ENCODE results near the gene IFITM10. TPM values are rescaled to one million over a fixed set of nuclear protein-coding genes. Genes with fewer than 3 reads are reported as not detected.

The IFITM10 gene
- total RNA-seq, 4 donors from 2014 or later, result 0.88 to 5.0 (median 3.4) TPM

DNA sequence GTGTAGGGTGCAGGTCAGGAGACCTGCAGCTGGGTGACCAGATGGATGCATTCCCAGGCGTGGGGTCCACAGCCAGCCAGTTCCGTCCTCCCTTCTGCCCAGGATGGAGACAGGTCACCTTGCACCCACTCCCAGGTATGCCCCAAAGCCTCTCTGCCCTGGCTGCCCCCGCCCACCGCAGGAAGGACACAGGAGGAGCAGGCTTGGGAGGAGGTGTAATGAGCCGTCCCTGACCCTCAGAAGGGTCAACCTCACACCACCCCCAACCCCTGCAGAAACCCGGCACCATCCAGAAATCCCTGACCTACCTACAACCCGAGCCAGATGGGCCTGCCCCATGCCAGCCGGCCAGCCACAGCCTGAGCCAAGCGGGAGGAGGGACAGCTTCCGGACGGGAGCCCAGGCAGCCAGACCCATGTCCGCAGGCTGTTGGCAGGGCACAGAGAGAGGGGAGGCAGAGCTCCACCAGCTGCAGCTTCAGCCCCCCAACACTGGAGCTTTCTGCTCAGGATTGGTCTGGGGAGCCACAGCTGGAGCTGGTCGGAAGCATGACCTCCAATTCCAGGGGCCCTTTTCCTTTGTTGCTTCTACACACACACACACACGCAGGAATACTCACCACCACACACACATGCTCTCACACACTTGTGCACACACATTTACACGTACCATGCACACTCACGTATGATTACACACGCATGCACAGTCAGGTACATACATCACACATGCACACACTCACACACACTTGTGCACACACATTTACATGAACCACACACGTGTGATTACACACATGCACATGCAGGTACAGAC lies 5.3 kb downstream of the IFITM10 start:
- peak in 2 of 3 donors; percentile 40 to 45 for DNase-seq
- H3K27me3 ChIP-seq, result peaks cover 0 to 3% of the 10 kb centered on the region in 2 donors
- TF ChIP-seq, protein P1, sequence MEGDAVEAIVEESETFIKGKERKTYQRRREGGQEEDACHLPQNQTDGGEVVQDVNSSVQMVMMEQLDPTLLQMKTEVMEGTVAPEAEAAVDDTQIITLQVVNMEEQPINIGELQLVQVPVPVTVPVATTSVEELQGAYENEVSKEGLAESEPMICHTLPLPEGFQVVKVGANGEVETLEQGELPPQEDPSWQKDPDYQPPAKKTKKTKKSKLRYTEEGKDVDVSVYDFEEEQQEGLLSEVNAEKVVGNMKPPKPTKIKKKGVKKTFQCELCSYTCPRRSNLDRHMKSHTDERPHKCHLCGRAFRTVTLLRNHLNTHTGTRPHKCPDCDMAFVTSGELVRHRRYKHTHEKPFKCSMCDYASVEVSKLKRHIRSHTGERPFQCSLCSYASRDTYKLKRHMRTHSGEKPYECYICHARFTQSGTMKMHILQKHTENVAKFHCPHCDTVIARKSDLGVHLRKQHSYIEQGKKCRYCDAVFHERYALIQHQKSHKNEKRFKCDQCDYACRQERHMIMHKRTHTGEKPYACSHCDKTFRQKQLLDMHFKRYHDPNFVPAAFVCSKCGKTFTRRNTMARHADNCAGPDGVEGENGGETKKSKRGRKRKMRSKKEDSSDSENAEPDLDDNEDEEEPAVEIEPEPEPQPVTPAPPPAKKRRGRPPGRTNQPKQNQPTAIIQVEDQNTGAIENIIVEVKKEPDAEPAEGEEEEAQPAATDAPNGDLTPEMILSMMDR (IDR thresholded peaks at IDR 0.05), result no peak
- no peak for TF ChIP-seq POLR2A (IDR thresholded peaks at IDR 0.05)
- no peaks in the 10 kb centered on the region for H3K36me3 ChIP-seq
- H3K27ac ChIP-seq, result no peak overlapping the region
- peaks cover 0 to 18% (median 8%) of the 10 kb centered on the region in 4 donors for H3K4me1 ChIP-seq
- H3K9me3 ChIP-seq, result no peaks in the 10 kb centered on the region
- no peak overlapping the region for H3K4me3 ChIP-seq

DNA sequence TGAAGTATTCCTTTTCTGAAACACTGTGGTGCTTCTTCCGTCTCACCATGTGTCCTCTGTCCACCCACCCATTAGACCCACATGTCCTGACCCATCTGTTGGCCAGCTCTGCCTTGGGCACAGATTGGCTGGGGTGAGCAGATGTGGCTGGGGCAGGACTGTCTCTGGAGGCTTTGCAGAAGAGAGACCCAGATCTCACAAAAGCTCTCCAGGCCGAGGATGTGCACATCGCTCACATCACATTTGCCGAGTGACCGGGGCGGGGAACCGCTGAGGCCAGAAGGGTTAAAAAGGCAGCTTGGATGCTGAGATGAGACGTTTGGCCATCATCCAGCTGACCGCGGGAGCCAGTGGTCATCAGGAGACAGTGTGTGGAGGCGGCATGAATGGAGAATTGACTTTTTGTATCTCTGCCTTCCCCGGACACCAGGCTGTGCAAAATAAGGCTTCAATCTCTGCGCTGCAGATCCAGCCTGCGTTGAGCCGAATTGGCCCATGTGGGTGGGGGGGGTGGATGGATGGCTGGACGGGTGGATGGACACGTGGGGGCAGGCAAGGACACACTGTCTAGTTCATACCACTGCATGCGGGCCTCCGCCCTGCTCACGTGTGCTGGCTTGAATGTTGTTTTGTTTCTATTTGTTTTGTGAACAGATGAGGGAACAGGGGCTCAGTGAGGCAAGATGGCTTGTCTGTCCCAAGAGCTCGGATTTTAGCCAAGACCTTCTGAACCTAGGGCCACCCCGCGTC lies 6.1 kb downstream of the IFITM10 start:
- Histone ChIP-seq H3K27me3 (peaks cover 0 to 3% of the 10 kb centered on the region in 2 donors), H3K36me3 (no peaks in the 10 kb centered on the region), H3K27ac (no peak overlapping the region), H3K4me3 (no peak overlapping the region), H3K4me1 (peaks cover 0 to 10% (median 1%) of the 10 kb centered on the region in 4 donors), H3K9me3 (no peaks in the 10 kb centered on the region)
- DNase-seq, result peak in 2 of 3 donors; percentile 13 to 47
- TF ChIP-seq, protein P1 (IDR thresholded peaks at IDR 0.05), result no peak
- TF ChIP-seq POLR2A (IDR thresholded peaks at IDR 0.05), result no peak

DNA sequence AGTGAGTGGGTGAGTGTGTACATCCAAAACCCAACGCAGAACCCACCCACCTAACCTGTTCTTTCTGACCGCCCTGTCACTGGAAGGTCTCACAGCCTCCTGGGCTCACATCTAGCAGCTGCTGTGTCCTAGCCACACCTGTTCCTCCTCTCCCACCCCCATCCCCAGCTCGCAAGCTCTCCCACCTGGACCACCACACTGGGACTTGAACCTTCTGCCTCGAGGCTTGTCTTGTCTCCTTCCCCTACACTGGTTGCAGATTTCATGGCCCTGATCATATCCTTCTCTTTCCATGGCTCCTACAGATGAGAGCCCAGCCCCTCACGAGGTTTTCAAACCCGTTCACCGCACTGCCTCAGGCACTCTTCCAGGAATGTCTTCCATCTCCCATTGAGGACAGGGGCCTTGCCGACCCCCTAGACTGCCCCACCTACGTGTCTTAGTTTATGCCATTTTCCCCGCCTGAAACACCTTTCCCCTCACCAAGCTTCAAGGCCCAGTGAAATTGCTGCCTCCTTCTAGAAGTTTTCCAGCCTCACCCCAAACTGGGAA lies 6.7 kb downstream of the IFITM10 start:
- H3K27me3 ChIP-seq, result no peaks in the 10 kb centered on the region
- peak in 2 of 3 donors; percentile 15 to 44 for DNase-seq
- H3K9me3 ChIP-seq, result no peaks in the 10 kb centered on the region

DNA sequence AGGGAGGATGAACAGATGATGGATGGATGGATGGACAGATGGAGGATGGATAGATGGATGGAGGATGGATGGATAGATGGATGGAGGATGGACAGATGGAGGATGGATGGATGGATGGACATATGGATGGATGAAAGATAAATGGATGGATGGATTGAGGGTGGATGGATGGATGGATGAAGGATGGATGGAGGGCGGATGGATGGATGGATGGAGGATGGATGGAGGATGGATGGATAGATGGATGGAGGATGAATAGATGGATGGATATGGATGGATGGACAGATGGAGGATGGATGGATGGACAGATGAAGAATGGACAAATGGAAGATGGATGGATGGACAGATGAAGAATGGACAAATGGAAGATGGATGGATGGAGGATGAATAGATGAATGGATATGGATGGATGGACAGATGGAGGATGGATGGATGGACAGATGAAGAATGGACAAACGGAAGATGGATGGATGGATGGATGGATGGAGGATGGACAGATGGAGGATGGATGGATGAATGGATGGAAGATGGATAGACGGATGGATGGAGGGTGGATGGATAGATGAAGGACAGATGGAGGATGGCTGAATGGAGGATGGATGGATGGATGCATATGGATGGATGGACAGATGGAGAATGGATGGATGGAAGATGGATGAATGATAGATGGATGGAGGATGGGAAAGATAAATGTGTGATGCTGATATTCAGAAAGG lies 7.4 kb downstream of the IFITM10 start:
- no peaks in the 10 kb centered on the region for H3K4me1 ChIP-seq
- no peak overlapping the region for H3K4me3 ChIP-seq
- no peak overlapping the region for H3K27ac ChIP-seq
- no peak for DNase-seq
- TF ChIP-seq, protein P1 (IDR thresholded peaks at IDR 0.05), result no peak
- TF ChIP-seq POLR2A (IDR thresholded peaks at IDR 0.05), result no peak
- no peaks in the 10 kb centered on the region for H3K36me3 ChIP-seq
- H3K9me3 ChIP-seq, result no peaks in the 10 kb centered on the region
- no peaks in the 10 kb centered on the region for H3K27me3 ChIP-seq

More for the DNA sequence above, 6.7 kb downstream of the IFITM10 start:
- peaks cover 0 to 4% (median 0%) of the 10 kb centered on the region in 4 donors for H3K4me1 ChIP-seq
- H3K4me3 ChIP-seq, result no peak overlapping the region
- H3K36me3 ChIP-seq, result no peaks in the 10 kb centered on the region
- no peak overlapping the region for H3K27ac ChIP-seq
- no peak for TF ChIP-seq POLR2A (IDR thresholded peaks at IDR 0.05)
- TF ChIP-seq, protein P1 (IDR thresholded peaks at IDR 0.05), result no peak

DNA sequence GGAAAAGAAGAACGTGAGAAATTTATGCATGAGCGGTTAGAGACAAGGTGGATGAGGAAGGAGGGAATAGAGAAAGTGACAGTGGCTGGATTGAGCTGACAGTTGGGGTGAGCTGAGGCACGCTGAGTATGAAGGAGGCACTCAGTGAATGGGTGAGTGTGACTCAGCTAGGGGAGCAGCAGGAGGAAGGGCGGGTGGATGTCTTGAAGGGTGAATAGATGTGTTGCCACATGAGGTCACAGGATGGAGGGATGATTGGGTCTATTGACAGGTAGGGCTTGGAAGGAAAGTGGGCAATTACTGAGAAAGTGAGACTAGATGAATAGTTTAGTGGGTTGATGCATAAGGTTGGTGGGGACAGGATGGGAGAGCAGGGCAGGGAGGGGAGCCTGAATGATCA lies 8.0 kb downstream of the IFITM10 start:
- Histone ChIP-seq H3K36me3 (no peaks in the 10 kb centered on the region), H3K27me3 (no peaks in the 10 kb centered on the region), H3K4me1 (no peaks in the 10 kb centered on the region), H3K4me3 (no peak overlapping the region), H3K9me3 (no peaks in the 10 kb centered on the region), H3K27ac (no peak overlapping the region)
- TF ChIP-seq, protein P1 (IDR thresholded peaks at IDR 0.05), result no peak
- no peak for TF ChIP-seq POLR2A (IDR thresholded peaks at IDR 0.05)
- DNase-seq, result peak in 2 of 3 donors; percentile 8 to 15
